ENCODE data around the gene RBM42.
A peak's percentile ranks its signal among the peaks of the same experiment; 100 is the strongest.
"Not testable (repeated sequence)": the region's sequence is repeated elsewhere in the genome, so short reads cannot be mapped to it uniquely, and the experiment has no call there.

Gene RBM42

GRCh38 chr19:35628565-35629331 is at the start of gene RBM42:
Gene RBM42, plus strand, starts transcription at chr19:35629036. Its CDS starts 118 bp downstream, at chr19:35629154.
- DNase-seq (ENCODE audit: low read depth, low spot score) = peak; percentile 98

- DNase-seq (ENCODE audit: low read depth, low spot score) = no peak
Measured at GRCh38 chr19:35582760-35583159, 46.1 kb upstream of the RBM42 start.

GRCh38 chr19:35585848-35586247 is 43.0 kb upstream of the RBM42 start, which contains the start of gene PMIS2:
Gene PMIS2, plus strand, starts transcription at chr19:35586173. Its CDS starts 87 bp downstream, at chr19:35586260.
- no peak for DNase-seq (ENCODE audit: low read depth, low spot score)

GRCh38 chr19:35587321-35587720 is 41.5 kb upstream of the RBM42 start:
- no peak for DNase-seq (ENCODE audit: low read depth, low spot score)

- no peak for DNase-seq (ENCODE audit: low read depth, low spot score)
Measured at GRCh38 chr19:35590875-35591274, 38.0 kb upstream of the RBM42 start.

GRCh38 chr19:35592226-35592625 is 36.6 kb upstream of the RBM42 start:
- no peak for DNase-seq (ENCODE audit: low read depth, low spot score)

GRCh38 chr19:35595026-35595425 is 33.8 kb upstream of the RBM42 start:
- not testable (repeated sequence) for DNase-seq (ENCODE audit: low read depth, low spot score)

- DNase-seq (ENCODE audit: low read depth, low spot score) = no peak
Measured at GRCh38 chr19:35595928-35596327, 32.9 kb upstream of the RBM42 start.

GRCh38 chr19:35596366-35596999 is 32.4 kb upstream of the RBM42 start:
- DNase-seq (ENCODE audit: low read depth, low spot score) = no peak

- DNase-seq (ENCODE audit: low read depth, low spot score) = no peak
Measured at GRCh38 chr19:35601971-35602370, 26.9 kb upstream of the RBM42 start.

GRCh38 chr19:35604436-35604835 is 24.4 kb upstream of the RBM42 start:
- not testable (repeated sequence) for DNase-seq (ENCODE audit: low read depth, low spot score)

- DNase-seq (ENCODE audit: low read depth, low spot score) = not testable (repeated sequence)
Measured at GRCh38 chr19:35607170-35607569, 21.7 kb upstream of the RBM42 start.

GRCh38 chr19:35607661-35608060 is 21.2 kb upstream of the RBM42 start:
- no peak for DNase-seq (ENCODE audit: low read depth, low spot score)

GRCh38 chr19:35608251-35608650 is 20.6 kb upstream of the RBM42 start:
- DNase-seq (ENCODE audit: low read depth, low spot score) = no peak

- no peak for DNase-seq (ENCODE audit: low read depth, low spot score)
Measured at GRCh38 chr19:35609851-35610353, 18.9 kb upstream of the RBM42 start.

- no peak for DNase-seq (ENCODE audit: low read depth, low spot score)
Measured at GRCh38 chr19:35612224-35612558, 16.6 kb upstream of the RBM42 start.

- peak; percentile 86 for DNase-seq (ENCODE audit: low read depth, low spot score)
Measured at GRCh38 chr19:35612559-35613321, 16.1 kb upstream of the RBM42 start, which contains the start of gene HAUS5. Gene HAUS5, plus strand, starts transcription at chr19:35612735. Its CDS starts 60 bp downstream, at chr19:35612795.

GRCh38 chr19:35613574-35613973 is 15.3 kb upstream of the RBM42 start:
- DNase-seq (ENCODE audit: low read depth, low spot score) = no peak

GRCh38 chr19:35615036-35615435 is 13.8 kb upstream of the RBM42 start:
- DNase-seq (ENCODE audit: low read depth, low spot score) = no peak

GRCh38 chr19:35618857-35619256 is 10.0 kb upstream of the RBM42 start:
- no peak for DNase-seq (ENCODE audit: low read depth, low spot score)

- DNase-seq (ENCODE audit: low read depth, low spot score) = no peak
Measured at GRCh38 chr19:35619290-35619923, 9.4 kb upstream of the RBM42 start.

- DNase-seq (ENCODE audit: low read depth, low spot score) = no peak
Measured at GRCh38 chr19:35620001-35620400, 8.8 kb upstream of the RBM42 start.

Data from brain pericyte (primary cell).